SH-SY5Y (cell line): ENCODE results near the gene WRAP73.

Source experiments
- GATA2 ChIP-seq: IDR thresholded peaks from 2 replicates; pipeline ENCODE4 v1.6.1; 2011; ENCODE audit warnings: mild to moderate bottlenecking, low read depth, low read length
- GATA3 ChIP-seq: IDR thresholded peaks from 2 replicates; pipeline ENCODE4 v1.6.1; 2011; ENCODE audit warnings: low read depth, mild to moderate bottlenecking, low read length, moderate library complexity

DNA sequence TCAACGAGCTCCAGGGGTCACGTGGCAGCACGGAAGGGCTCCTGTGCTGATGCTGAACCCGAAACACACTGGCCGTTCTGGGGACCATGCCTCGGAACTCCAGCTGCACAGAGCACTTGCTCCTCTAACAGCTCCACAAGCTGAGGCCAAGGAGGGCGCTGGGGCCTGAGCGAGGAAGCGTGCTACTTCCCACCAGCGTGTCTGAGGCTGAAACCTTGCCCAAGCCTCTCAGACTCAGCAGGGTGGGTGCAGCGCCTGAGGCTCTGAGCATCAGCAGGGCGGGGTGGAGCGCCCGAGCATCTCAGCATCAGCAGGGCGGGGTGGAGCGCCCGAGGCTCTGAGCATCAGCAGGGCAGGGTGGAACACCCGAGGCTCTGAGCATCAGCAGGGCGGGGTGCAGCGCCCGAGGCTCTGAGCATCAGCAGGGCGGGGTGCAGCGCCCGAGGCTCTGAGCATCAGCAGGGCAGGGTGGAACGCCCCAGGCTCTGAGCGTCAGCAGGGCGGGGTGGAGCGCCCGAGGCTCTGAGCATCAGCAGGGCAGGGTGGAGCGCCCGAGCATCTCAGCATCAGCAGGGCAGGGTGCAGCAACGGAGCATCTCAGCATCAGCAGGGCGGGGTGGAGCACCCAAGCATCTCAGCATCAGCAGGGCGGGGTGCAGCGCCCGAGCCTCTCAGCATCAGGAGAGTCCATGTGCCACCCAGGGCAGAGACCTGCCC lies 9.6 kb downstream of the WRAP73 start:
- no peak for TF ChIP-seq GATA2
- no peak for TF ChIP-seq GATA3
